Activated T-cell treated with anti-CD3 and anti-CD28 coated beads for 24 hours (primary cell): ENCODE data around the gene RGL1.

Source experiments
- DNase-seq: peaks from one replicate; pipeline ENCODE4 v3.0.0-alpha.2; 2020; ENCODE audit warnings: low read depth

Gene RGL1

GRCh38 chr1:183889095-183889494 lies 84.2 kb downstream of the RGL1 start:
- DNase-seq, result no peak

GRCh38 chr1:183891158-183891856 lies 86.4 kb downstream of the RGL1 start:
- no peak for DNase-seq

- DNase-seq, result no peak
Observed at GRCh38 chr1:183892351-183892793, 87.5 kb downstream of the RGL1 start.

GRCh38 chr1:183893561-183894289 lies 88.8 kb downstream of the RGL1 start:
- DNase-seq, result no peak

- DNase-seq, result no peak
Observed at GRCh38 chr1:183894290-183894565, 89.3 kb downstream of the RGL1 start.

GRCh38 chr1:183896466-183897048 lies 91.6 kb downstream of the RGL1 start:
- DNase-seq, result no peak

GRCh38 chr1:183898001-183898396 lies 93.1 kb downstream of the RGL1 start:
- no peak for DNase-seq

- no peak for DNase-seq
Observed at GRCh38 chr1:183898610-183899009, 93.7 kb downstream of the RGL1 start.

GRCh38 chr1:183901748-183902330 lies 96.9 kb downstream of the RGL1 start:
- DNase-seq, result no peak

GRCh38 chr1:183903101-183903500 lies 98.2 kb downstream of the RGL1 start:
- no peak for DNase-seq

GRCh38 chr1:183905508-183906113 lies 100.7 kb downstream of the RGL1 start:
- no peak for DNase-seq

- no peak for DNase-seq
Observed at GRCh38 chr1:183907070-183907469, 102.2 kb downstream of the RGL1 start.

- DNase-seq, result no peak
Observed at GRCh38 chr1:183908079-183908478, 103.2 kb downstream of the RGL1 start.

GRCh38 chr1:183909672-183910071 lies 104.8 kb downstream of the RGL1 start:
- no peak for DNase-seq

GRCh38 chr1:183910845-183911244 lies 105.9 kb downstream of the RGL1 start:
- DNase-seq, result no peak

GRCh38 chr1:183911285-183911684 lies 106.4 kb downstream of the RGL1 start:
- DNase-seq, result no peak

GRCh38 chr1:183912265-183912886 lies 107.5 kb downstream of the RGL1 start:
- DNase-seq, result no peak

- no peak for DNase-seq
Observed at GRCh38 chr1:183913567-183913993, 108.7 kb downstream of the RGL1 start.

GRCh38 chr1:183914276-183914675 lies 109.4 kb downstream of the RGL1 start:
- DNase-seq, result no peak

- no peak for DNase-seq
Observed at GRCh38 chr1:183914891-183915290, 110.0 kb downstream of the RGL1 start.

GRCh38 chr1:183915625-183916510 lies 110.9 kb downstream of the RGL1 start:
- DNase-seq, result peak; percentile 79
